ENCODE measurements around the gene CSRNP2.
"Not testable (repeated sequence)": the region's sequence is repeated elsewhere in the genome, so short reads cannot be mapped to it uniquely, and the experiment has no call there.

The CSRNP2 gene

DNA sequence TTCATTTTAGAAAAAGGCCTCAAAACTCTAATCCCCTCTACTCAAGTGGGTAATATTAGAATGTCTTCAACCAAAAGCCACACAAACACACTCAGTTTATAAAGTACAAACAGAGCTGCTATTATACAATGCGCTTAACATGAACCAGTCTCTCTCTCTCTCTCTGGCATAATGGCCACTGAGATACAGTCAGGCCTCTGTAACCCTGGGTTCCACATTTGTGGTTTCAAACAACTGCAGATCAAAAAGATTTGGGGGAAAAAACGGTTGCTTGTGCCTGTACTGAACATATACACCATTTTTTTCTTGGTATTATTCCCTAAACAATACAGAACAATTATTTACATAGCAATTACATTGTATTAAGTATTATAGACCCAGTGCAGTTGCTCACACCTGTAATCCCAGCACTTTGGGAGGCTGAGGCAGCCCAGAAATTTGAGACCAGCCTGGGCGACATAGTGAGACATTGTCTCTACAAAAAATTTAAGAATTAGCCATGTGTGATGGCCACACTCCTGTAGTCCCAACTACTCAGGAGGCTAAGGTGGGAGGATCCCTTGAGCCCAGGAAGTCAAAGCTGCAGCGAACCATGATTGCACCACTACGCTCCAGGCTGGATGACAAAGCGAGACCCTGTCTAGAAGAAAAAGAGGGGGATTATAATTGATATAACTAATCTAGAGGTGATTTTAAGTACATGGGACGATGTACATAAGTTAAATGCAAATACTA, 62.8 kb downstream of the CSRNP2 start:
- H3K4me3 ChIP-seq (ENCODE audit: low read length), result no peak overlapping the region
- TF ChIP-seq, protein P1, sequence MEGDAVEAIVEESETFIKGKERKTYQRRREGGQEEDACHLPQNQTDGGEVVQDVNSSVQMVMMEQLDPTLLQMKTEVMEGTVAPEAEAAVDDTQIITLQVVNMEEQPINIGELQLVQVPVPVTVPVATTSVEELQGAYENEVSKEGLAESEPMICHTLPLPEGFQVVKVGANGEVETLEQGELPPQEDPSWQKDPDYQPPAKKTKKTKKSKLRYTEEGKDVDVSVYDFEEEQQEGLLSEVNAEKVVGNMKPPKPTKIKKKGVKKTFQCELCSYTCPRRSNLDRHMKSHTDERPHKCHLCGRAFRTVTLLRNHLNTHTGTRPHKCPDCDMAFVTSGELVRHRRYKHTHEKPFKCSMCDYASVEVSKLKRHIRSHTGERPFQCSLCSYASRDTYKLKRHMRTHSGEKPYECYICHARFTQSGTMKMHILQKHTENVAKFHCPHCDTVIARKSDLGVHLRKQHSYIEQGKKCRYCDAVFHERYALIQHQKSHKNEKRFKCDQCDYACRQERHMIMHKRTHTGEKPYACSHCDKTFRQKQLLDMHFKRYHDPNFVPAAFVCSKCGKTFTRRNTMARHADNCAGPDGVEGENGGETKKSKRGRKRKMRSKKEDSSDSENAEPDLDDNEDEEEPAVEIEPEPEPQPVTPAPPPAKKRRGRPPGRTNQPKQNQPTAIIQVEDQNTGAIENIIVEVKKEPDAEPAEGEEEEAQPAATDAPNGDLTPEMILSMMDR (IDR thresholded peaks at IDR 0.05; ENCODE audit: insufficient read depth, low read depth, low read length, missing control alignments), result no peak
- no peak for DNase-seq (ENCODE audit: low read depth)

GRCh38 chr12:51019927-51020326, 63.5 kb downstream of the CSRNP2 start:
- no peak for DNase-seq (ENCODE audit: low read depth)
- TF ChIP-seq, protein P1 (IDR thresholded peaks at IDR 0.05; ENCODE audit: insufficient read depth, low read depth, low read length, missing control alignments), result no peak
- no peak overlapping the region for H3K4me3 ChIP-seq (ENCODE audit: low read length)

DNA sequence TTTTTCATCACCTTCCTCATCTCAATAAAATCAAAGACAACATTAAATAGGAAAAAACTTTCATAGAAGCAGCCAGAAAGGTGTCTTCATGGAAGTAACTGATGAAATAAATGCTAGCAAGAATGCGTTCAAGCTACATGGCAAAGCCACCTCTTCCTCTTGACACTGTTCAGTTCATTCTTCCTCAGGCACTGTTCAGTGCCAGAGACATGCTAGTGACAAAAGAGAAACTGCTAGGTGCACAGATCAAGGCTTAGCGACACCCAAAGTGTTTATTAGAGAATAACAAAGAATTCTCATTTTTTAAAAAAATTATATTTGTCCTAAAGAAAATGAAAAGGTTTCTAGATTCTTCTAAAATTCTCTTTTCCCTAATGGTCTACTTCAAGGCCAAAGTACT, 64.4 kb downstream of the CSRNP2 start:
- no peak overlapping the region for H3K4me3 ChIP-seq (ENCODE audit: low read length)
- DNase-seq (ENCODE audit: low read depth), result no peak
- TF ChIP-seq, protein P1 (IDR thresholded peaks at IDR 0.05; ENCODE audit: insufficient read depth, low read depth, low read length, missing control alignments), result no peak

- no peak overlapping the region for H3K4me3 ChIP-seq (ENCODE audit: low read length)
- TF ChIP-seq, protein P1 (IDR thresholded peaks at IDR 0.05; ENCODE audit: insufficient read depth, low read depth, low read length, missing control alignments), result no peak
- DNase-seq (ENCODE audit: low read depth), result no peak
Observed at GRCh38 chr12:51017452-51017851, 65.9 kb downstream of the CSRNP2 start.

GRCh38 chr12:51014467-51014866, 68.9 kb downstream of the CSRNP2 start:
- DNase-seq (ENCODE audit: low read depth); H3K4me3 ChIP-seq (ENCODE audit: low read length): not testable (repeated sequence)

- peak; percentile 49 for DNase-seq (ENCODE audit: low read depth)
- H3K4me3 ChIP-seq (ENCODE audit: low read length), result no peak overlapping the region
- TF ChIP-seq, protein P1 (IDR thresholded peaks at IDR 0.05; ENCODE audit: insufficient read depth, low read depth, low read length, missing control alignments), result no peak
Observed at GRCh38 chr12:51013441-51013840, 70.0 kb downstream of the CSRNP2 start.

DNA sequence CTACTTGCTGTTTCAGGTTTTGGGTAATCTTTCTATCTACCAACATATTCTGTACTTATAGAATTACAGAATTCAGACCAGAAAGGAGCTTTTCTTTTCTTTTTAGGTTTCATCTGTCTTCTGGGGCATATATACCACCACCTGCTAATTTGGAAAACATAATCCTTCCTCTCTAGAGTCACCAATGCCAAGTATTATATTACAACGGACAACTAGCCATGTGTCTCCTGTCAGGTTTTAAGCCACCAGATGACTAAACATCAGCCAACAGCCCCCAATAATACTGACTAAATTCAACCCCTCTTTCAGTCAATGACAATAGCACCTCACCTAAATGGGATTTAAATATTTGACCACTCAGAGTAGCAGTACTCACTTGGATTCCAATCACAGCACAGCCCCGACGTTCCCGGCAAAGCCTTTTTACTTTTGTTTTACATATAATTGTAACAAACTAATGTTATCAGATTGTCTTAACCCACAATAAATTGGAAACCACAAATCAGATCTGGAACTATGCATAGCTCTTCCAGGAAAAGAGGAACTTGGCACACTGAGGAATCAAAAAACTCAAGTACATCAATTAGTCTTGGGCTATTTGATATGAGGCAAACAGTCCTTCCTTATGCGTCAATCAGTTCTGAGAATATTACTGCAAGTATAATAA, 70.7 kb downstream of the CSRNP2 start:
- no peak overlapping the region for H3K4me3 ChIP-seq (ENCODE audit: low read length)
- no peak for DNase-seq (ENCODE audit: low read depth)
- TF ChIP-seq, protein P1 (IDR thresholded peaks at IDR 0.05; ENCODE audit: insufficient read depth, low read depth, low read length, missing control alignments), result no peak
